ENCODE results near the gene HFE. TPM values are rescaled to one million over a fixed set of nuclear protein-coding genes. Genes with fewer than 3 reads are reported as not detected.
A peak's percentile ranks its signal among the peaks of the same experiment; 100 is the strongest.

HFE gene
- total and polyA plus RNA-seq, 9 donors, result 3.1 to 7.2 (median 4.6) TPM

DNA sequence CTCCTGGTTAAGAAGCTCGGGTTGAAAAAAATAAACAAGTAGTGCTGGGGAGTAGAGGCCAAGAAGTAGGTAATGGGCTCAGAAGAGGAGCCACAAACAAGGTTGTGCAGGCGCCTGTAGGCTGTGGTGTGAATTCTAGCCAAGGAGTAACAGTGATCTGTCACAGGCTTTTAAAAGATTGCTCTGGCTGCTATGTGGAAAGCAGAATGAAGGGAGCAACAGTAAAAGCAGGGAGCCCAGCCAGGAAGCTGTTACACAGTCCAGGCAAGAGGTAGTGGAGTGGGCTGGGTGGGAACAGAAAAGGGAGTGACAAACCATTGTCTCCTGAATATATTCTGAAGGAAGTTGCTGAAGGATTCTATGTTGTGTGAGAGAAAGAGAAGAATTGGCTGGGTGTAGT, 2.0 kb downstream of the HFE start:
- Histone ChIP-seq H3K9me3 (replicated peaks; ENCODE audit: control insufficient read depth, low read depth, low read length) (no peaks in the 10 kb centered on the region), H3K36me3 (ENCODE audit: control insufficient read depth, insufficient read depth, low read length) (peaks cover 2% of the 10 kb centered on the region), H3K4me3 (ENCODE audit: low read length) (no peak overlapping the region), H3K27ac (ENCODE audit: low read length) (no peak overlapping the region), H3K4me1 (ENCODE audit: control insufficient read depth, insufficient read depth, low read length) (peaks cover 12% of the 10 kb centered on the region), H3K27me3 (ENCODE audit: control insufficient read depth, insufficient read depth, low read length) (no peaks in the 10 kb centered on the region)
- WGBS (ENCODE audit: insufficient coverage), result 29% methylated on average over 2 of the region's 2 CpGs
- DNase-seq, result peak; percentile 30

DNA sequence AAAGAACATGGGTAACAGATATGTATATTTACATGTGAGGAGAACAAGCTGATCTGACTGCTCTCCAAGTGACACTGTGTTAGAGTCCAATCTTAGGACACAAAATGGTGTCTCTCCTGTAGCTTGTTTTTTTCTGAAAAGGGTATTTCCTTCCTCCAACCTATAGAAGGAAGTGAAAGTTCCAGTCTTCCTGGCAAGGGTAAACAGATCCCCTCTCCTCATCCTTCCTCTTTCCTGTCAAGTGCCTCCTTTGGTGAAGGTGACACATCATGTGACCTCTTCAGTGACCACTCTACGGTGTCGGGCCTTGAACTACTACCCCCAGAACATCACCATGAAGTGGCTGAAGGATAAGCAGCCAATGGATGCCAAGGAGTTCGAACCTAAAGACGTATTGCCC, 5.2 kb downstream of the HFE start:
- peaks cover 2% of the 10 kb centered on the region for H3K36me3 ChIP-seq (ENCODE audit: control insufficient read depth, insufficient read depth, low read length)
- H3K9me3 ChIP-seq (replicated peaks; ENCODE audit: control insufficient read depth, low read depth, low read length), result no peaks in the 10 kb centered on the region
- no peak overlapping the region for H3K4me3 ChIP-seq (ENCODE audit: low read length)
- peak; percentile 36 for DNase-seq
- H3K4me1 ChIP-seq (ENCODE audit: control insufficient read depth, insufficient read depth, low read length), result peaks cover 12% of the 10 kb centered on the region
- H3K27ac ChIP-seq (ENCODE audit: low read length), result no peak overlapping the region
- 82% methylated on average over 2 of the region's 4 CpGs for WGBS (ENCODE audit: insufficient coverage)
- no peaks in the 10 kb centered on the region for H3K27me3 ChIP-seq (ENCODE audit: control insufficient read depth, insufficient read depth, low read length)

DNA sequence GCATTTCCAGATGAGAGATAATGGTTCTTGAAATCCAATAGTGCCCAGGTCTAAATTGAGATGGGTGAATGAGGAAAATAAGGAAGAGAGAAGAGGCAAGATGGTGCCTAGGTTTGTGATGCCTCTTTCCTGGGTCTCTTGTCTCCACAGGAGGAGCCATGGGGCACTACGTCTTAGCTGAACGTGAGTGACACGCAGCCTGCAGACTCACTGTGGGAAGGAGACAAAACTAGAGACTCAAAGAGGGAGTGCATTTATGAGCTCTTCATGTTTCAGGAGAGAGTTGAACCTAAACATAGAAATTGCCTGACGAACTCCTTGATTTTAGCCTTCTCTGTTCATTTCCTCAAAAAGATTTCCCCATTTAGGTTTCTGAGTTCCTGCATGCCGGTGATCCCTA, 6.8 kb downstream of the HFE start:
- no peak for DNase-seq
- Histone ChIP-seq H3K36me3 (ENCODE audit: control insufficient read depth, insufficient read depth, low read length) (peaks cover 2% of the 10 kb centered on the region), H3K4me1 (ENCODE audit: control insufficient read depth, insufficient read depth, low read length) (peaks cover 2% of the 10 kb centered on the region), H3K4me3 (ENCODE audit: low read length) (no peak overlapping the region), H3K27ac (ENCODE audit: low read length) (no peak overlapping the region), H3K27me3 (ENCODE audit: control insufficient read depth, insufficient read depth, low read length) (no peaks in the 10 kb centered on the region), H3K9me3 (replicated peaks; ENCODE audit: control insufficient read depth, low read depth, low read length) (no peaks in the 10 kb centered on the region)
- 88% methylated on average over 5 of the region's 5 CpGs for WGBS (ENCODE audit: insufficient coverage)

DNA sequence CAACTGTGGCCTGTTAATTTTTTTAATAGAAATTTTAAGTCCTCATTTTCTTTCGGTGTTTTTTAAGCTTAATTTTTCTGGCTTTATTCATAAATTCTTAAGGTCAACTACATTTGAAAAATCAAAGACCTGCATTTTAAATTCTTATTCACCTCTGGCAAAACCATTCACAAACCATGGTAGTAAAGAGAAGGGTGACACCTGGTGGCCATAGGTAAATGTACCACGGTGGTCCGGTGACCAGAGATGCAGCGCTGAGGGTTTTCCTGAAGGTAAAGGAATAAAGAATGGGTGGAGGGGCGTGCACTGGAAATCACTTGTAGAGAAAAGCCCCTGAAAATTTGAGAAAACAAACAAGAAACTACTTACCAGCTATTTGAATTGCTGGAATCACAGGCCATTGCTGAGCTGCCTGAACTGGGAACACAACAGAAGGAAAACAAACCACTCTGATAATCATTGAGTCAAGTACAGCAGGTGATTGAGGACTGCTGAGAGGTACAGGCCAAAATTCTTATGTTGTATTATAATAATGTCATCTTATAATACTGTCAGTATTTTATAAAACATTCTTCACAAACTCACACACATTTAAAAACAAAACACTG, 10.1 kb downstream of the HFE start:
- Histone ChIP-seq H3K27ac (ENCODE audit: low read length) (no peak overlapping the region), H3K36me3 (ENCODE audit: control insufficient read depth, insufficient read depth, low read length) (no peaks in the 10 kb centered on the region), H3K27me3 (ENCODE audit: control insufficient read depth, insufficient read depth, low read length) (no peaks in the 10 kb centered on the region), H3K4me3 (ENCODE audit: low read length) (no peak overlapping the region), H3K9me3 (replicated peaks; ENCODE audit: control insufficient read depth, low read depth, low read length) (no peaks in the 10 kb centered on the region), H3K4me1 (ENCODE audit: control insufficient read depth, insufficient read depth, low read length) (no peaks in the 10 kb centered on the region)
- WGBS (ENCODE audit: insufficient coverage), result no CpG with 5 or more reads among the region's 5 CpGs
- peak; percentile 75 for DNase-seq

DNA sequence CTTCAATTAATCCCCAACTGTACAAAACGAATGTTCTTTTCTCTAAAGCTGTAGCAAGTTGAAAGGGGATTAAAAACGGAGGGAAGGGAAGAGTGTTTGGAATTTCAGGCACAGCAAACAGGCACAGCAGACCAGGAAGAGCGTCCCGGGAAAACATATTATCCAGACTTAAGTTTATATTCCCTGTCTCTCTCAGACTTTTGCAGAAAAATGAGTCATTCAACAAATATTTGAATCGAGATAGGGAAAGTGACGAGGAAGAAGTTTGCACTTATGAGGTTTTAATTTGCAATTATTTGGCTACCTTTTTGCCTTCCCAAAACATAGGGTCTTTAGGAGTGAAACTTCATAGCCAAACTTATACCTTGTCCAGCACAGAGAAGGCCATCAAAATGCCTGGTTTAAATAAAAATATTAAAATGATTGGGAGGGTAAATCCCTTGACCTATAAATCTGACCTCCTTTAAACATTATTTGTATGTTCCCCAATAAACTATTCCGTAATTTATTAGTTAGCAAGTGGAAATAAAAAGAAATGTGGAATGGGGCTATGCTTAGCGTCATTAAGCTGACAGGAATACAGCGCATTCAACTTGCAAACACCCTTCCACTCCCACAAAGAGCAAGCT, 16.0 kb downstream of the HFE start:
- H3K27ac ChIP-seq (ENCODE audit: low read length), result peak overlapping the region; percentile 98

DNA sequence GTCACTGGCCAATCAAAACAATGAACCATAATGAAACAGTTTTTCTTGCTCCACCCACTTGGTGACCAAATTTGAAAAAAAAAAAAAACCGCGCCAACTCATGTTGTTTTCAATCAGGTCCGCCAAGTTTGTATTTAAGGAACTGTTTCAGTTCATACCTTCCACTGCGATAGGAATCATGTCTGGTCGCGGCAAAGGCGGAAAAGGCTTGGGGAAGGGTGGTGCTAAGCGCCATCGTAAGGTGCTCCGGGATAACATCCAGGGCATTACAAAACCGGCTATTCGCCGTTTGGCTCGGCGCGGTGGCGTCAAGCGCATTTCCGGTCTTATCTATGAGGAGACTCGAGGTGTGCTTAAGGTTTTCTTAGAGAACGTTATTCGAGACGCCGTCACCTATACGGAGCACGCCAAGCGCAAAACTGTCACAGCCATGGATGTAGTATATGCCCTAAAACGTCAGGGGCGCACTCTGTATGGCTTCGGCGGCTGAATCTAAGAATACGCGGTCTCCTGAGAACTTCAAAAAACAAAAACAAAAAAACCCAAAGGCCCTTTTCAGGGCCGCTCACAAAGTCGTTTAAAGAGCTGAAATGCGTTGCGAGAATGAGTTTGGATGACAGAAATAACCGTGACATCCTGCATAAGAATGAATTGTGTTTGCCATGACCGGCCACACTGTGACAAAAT, 16.7 kb downstream of the HFE start:
- WGBS (ENCODE audit: insufficient coverage), result 0% methylated on average over 27 of the region's 39 CpGs
- Histone ChIP-seq H3K4me1 (ENCODE audit: control insufficient read depth, insufficient read depth, low read length) (peaks cover 8% of the 10 kb centered on the region), H3K27ac (ENCODE audit: low read length) (peak overlapping the region; percentile 98), H3K27me3 (ENCODE audit: control insufficient read depth, insufficient read depth, low read length) (no peaks in the 10 kb centered on the region), H3K9me3 (replicated peaks; ENCODE audit: control insufficient read depth, low read depth, low read length) (no peaks in the 10 kb centered on the region), H3K36me3 (ENCODE audit: control insufficient read depth, insufficient read depth, low read length) (no peaks in the 10 kb centered on the region), H3K4me3 (ENCODE audit: low read length) (peak overlapping the region; percentile 73)
- peak; percentile 97 for DNase-seq

More for the DNA sequence above, 16.0 kb downstream of the HFE start:
- WGBS (ENCODE audit: insufficient coverage), result no CpG with 5 or more reads among the region's 9 CpGs
- DNase-seq, result no peak
- Histone ChIP-seq H3K27me3 (ENCODE audit: control insufficient read depth, insufficient read depth, low read length) (no peaks in the 10 kb centered on the region), H3K4me3 (ENCODE audit: low read length) (peak overlapping the region; percentile 9), H3K9me3 (replicated peaks; ENCODE audit: control insufficient read depth, low read depth, low read length) (no peaks in the 10 kb centered on the region), H3K4me1 (ENCODE audit: control insufficient read depth, insufficient read depth, low read length) (peaks cover 8% of the 10 kb centered on the region), H3K36me3 (ENCODE audit: control insufficient read depth, insufficient read depth, low read length) (no peaks in the 10 kb centered on the region)

DNA sequence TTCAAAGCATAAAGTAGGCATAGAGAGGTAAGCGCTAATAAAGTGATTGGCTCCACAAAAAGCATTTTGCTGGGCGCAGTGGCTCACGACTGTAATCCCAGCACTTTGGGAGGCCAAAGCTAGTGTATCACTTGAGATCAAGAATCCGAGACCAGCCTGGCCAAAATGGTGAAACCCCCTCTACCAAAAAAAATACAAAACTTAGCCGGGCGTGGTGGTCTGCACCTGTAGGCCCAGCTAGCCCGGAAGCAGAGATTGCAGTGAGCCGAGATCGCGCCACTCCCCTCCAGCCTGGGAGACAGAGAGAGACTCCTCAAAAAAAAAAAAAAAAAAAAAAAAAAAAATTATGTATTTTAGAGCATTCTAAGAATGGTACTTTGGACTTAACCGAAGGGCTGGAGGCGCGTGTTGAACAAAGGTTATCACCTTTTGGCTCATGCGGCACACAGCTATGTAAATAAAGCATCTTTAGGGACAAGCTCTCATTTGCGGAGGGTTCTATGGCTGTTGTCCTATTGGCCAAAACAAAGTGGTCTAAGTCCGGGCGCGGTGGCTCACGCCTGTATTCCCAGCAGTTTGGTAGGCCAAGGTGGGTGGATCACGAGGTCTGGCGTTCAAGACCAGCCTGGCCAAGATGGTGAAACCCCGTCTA, 17.4 kb downstream of the HFE start:
- WGBS (ENCODE audit: insufficient coverage), result 56% methylated on average over 14 of the region's 22 CpGs
- peak overlapping the region; percentile 98 for H3K27ac ChIP-seq (ENCODE audit: low read length)
- no peaks in the 10 kb centered on the region for H3K27me3 ChIP-seq (ENCODE audit: control insufficient read depth, insufficient read depth, low read length)
- H3K9me3 ChIP-seq (replicated peaks; ENCODE audit: control insufficient read depth, low read depth, low read length), result no peaks in the 10 kb centered on the region
- DNase-seq, result no peak
- no peaks in the 10 kb centered on the region for H3K36me3 ChIP-seq (ENCODE audit: control insufficient read depth, insufficient read depth, low read length)
- H3K4me3 ChIP-seq (ENCODE audit: low read length), result peak overlapping the region; percentile 73
- peaks cover 8% of the 10 kb centered on the region for H3K4me1 ChIP-seq (ENCODE audit: control insufficient read depth, insufficient read depth, low read length)

DNA sequence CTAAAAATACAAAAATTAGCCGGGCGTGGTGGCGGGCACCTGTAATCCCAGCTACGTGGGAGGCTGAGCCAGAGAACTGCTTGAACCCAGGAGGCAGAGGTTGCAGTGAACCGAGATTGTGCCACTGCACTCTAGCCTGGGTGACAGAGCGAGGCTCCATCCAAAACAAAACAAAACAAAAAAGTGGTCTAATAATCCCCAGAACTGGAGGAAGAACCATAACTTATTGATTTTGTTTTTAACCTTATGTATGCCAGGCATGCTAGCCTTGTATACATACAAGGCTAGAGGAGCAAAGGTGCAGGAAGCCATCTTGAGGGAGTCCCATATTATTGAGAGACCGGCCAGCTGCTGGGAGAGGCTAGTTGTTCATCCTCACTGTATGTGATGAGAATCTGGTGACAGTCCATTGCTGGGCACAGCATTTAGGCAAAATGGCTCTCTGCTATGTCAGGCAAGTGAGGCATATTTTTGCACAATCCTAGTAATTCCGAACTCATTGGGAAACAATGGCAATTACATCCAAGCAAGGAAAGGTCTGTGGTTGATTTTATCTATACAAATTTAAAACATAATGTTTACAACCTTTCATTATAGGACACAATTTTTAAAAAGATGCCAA, 18.0 kb downstream of the HFE start:
- H3K4me3 ChIP-seq (ENCODE audit: low read length), result no peak overlapping the region
- no peak for DNase-seq
- no peak overlapping the region for H3K27ac ChIP-seq (ENCODE audit: low read length)
- no peaks in the 10 kb centered on the region for H3K36me3 ChIP-seq (ENCODE audit: control insufficient read depth, insufficient read depth, low read length)
- peaks cover 8% of the 10 kb centered on the region for H3K4me1 ChIP-seq (ENCODE audit: control insufficient read depth, insufficient read depth, low read length)
- no peaks in the 10 kb centered on the region for H3K27me3 ChIP-seq (ENCODE audit: control insufficient read depth, insufficient read depth, low read length)
- H3K9me3 ChIP-seq (replicated peaks; ENCODE audit: control insufficient read depth, low read depth, low read length), result no peaks in the 10 kb centered on the region
- WGBS (ENCODE audit: insufficient coverage), result 97% methylated on average over 6 of the region's 8 CpGs

- no peaks in the 10 kb centered on the region for H3K27me3 ChIP-seq (ENCODE audit: control insufficient read depth, insufficient read depth, low read length)
- no CpG with 5 or more reads among the region's 4 CpGs for WGBS (ENCODE audit: insufficient coverage)
- DNase-seq, result no peak
- peaks cover 8% of the 10 kb centered on the region for H3K4me1 ChIP-seq (ENCODE audit: control insufficient read depth, insufficient read depth, low read length)
- no peak overlapping the region for H3K27ac ChIP-seq (ENCODE audit: low read length)
- H3K4me3 ChIP-seq (ENCODE audit: low read length), result no peak overlapping the region
- H3K9me3 ChIP-seq (replicated peaks; ENCODE audit: control insufficient read depth, low read depth, low read length), result no peaks in the 10 kb centered on the region
- no peaks in the 10 kb centered on the region for H3K36me3 ChIP-seq (ENCODE audit: control insufficient read depth, insufficient read depth, low read length)
Measured at GRCh38 chr6:26105842-26106241, 18.6 kb downstream of the HFE start.

DNA sequence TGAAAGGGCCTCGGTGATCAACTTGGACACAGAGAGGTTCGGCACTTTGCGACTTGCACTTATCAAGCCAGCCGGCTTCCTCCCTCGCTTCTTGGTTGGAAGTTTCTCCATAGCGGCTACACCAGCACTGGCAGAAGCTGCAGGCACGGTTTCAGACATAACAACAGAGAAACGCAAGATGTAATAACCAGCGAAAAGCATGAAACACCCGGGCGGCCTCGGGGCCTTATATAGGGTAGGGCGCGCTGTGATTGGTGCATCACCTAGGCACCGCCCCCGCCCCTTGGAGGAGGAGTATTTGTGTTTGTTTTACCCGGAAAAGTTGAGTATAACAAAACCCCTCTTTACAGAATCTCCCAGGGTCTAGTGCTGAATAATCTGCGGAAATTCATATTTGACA, 20.7 kb downstream of the HFE start:
- Histone ChIP-seq H3K36me3 (ENCODE audit: control insufficient read depth, insufficient read depth, low read length) (no peaks in the 10 kb centered on the region), H3K4me1 (ENCODE audit: control insufficient read depth, insufficient read depth, low read length) (peaks cover 8% of the 10 kb centered on the region), H3K27me3 (ENCODE audit: control insufficient read depth, insufficient read depth, low read length) (no peaks in the 10 kb centered on the region), H3K4me3 (ENCODE audit: low read length) (no peak overlapping the region), H3K9me3 (replicated peaks; ENCODE audit: control insufficient read depth, low read depth, low read length) (no peaks in the 10 kb centered on the region), H3K27ac (ENCODE audit: low read length) (no peak overlapping the region)
- 94% methylated on average over 7 of the region's 18 CpGs for WGBS (ENCODE audit: insufficient coverage)
- no peak for DNase-seq
